Liver (tissue), 9 donors: ENCODE measurements around the gene UPK3A. TPM values are rescaled to one million over a fixed set of nuclear protein-coding genes. Genes with fewer than 3 reads are reported as not detected.
A peak's percentile ranks its signal among the peaks of the same experiment; 100 is the strongest.

Experiments
- DNase-seq: peaks from one replicate; pipeline ENCODE4 v3.0.0-alpha.2; 2017; ENCODE audit warnings: low spot score
- H3K27ac ChIP-seq, 2 donors: one replicate each; pipeline ENCODE4 v1.7.0; 2013; ENCODE audit warnings: inconsistent platforms in 2 of 2, low read length in 2 of 2, control low read depth in 1 of 2, low read depth in 1 of 2, mild to moderate bottlenecking in 1 of 2
- H3K27me3 ChIP-seq, 4 donors: one replicate each; pipeline versions ENCODE4 v1.6.1 to v1.7.0; 2013; ENCODE audit warnings: low read length in 3 of 4, inconsistent platforms in 1 of 4, mild to moderate bottlenecking in 1 of 4, moderate library complexity in 1 of 4; ENCODE audit not compliant: control insufficient read depth in 4 of 4, insufficient read depth in 4 of 4
- H3K36me3 ChIP-seq, 4 donors: one replicate each; pipeline versions ENCODE4 v1.6.1 to v1.7.0; 2013; ENCODE audit warnings: low read length in 3 of 4, mild to moderate bottlenecking in 3 of 4, low read depth in 1 of 4, moderate library complexity in 1 of 4; ENCODE audit not compliant: control insufficient read depth in 4 of 4, insufficient read depth in 3 of 4
- H3K4me1 ChIP-seq, 4 donors: one replicate each; pipeline versions ENCODE4 v1.6.1 to v1.7.0; 2013; ENCODE audit warnings: low read length in 3 of 4, mild to moderate bottlenecking in 3 of 4, moderate library complexity in 1 of 4; ENCODE audit not compliant: control insufficient read depth in 4 of 4, insufficient read depth in 4 of 4
- H3K4me3 ChIP-seq, 3 donors: one replicate each; pipeline versions ENCODE4 v1.6.1 to v1.7.0; 2013; ENCODE audit warnings: low read length in 3 of 3, control low read depth in 1 of 3, low read depth in 1 of 3, mild to moderate bottlenecking in 1 of 3
- H3K9ac ChIP-seq, 2 donors: one replicate each; pipeline ENCODE4 v1.7.0; 2013; ENCODE audit warnings: low read length in 2 of 2, mild to moderate bottlenecking in 2 of 2, moderate library complexity in 2 of 2, control low read depth in 1 of 2, low read depth in 1 of 2
- H3K9me3 ChIP-seq, 4 donors: one replicate each; pipeline versions ENCODE4 v1.6.1 to v1.7.0; 2013; ENCODE audit warnings: low read length in 3 of 4; ENCODE audit not compliant: control insufficient read depth in 4 of 4
- FOXA1 ChIP-seq: IDR thresholded peaks from 2 replicates; pipeline ENCODE4 v1.6.1; 2016; ENCODE audit warnings: antibody characterized with exemption
- FOXA2 ChIP-seq: IDR thresholded peaks from 2 replicates; pipeline ENCODE4 v1.6.1; 2016; ENCODE audit warnings: antibody characterized with exemption
- GABPA ChIP-seq, 2 donors: IDR thresholded peaks in 1 of 2; conservative IDR thresholded peaks in 1 of 2; 2 replicates each; pipeline ENCODE4 v1.6.1; 2016; ENCODE audit warnings: antibody characterized with exemption in 2 of 2, mild to moderate bottlenecking in 1 of 2, moderate library complexity in 1 of 2
- HNF4A ChIP-seq, 2 donors: conservative IDR thresholded peaks; 2 replicates each; pipeline ENCODE4 v1.6.1; 2016; ENCODE audit warnings: antibody characterized with exemption in 2 of 2, mild to moderate bottlenecking in 2 of 2
- JUND ChIP-seq, 2 donors: IDR thresholded peaks; 2 replicates each; pipeline ENCODE4 v1.6.1; 2016; ENCODE audit warnings: antibody characterized with exemption in 2 of 2
- NR2F2 ChIP-seq: IDR thresholded peaks from 2 replicates; pipeline ENCODE4 v1.6.1; 2016; ENCODE audit warnings: antibody characterized with exemption
- RAD21 ChIP-seq, 2 donors: IDR thresholded peaks; 2 replicates each; pipeline ENCODE4 v1.6.1; 2016; ENCODE audit warnings: antibody characterized with exemption in 2 of 2, mild to moderate bottlenecking in 2 of 2
- RXRA ChIP-seq, 2 donors: IDR thresholded peaks; 2 replicates each; pipeline ENCODE4 v1.6.1; 2017 to 2018; ENCODE audit warnings: antibody characterized with exemption in 2 of 2, mild to moderate bottlenecking in 1 of 2
- SP1 ChIP-seq: IDR thresholded peaks from 2 replicates; pipeline ENCODE4 v1.6.1; 2018; ENCODE audit warnings: antibody characterized with exemption, mild to moderate bottlenecking
- YY1 ChIP-seq: IDR thresholded peaks from 2 replicates; pipeline ENCODE4 v1.6.1; 2016; ENCODE audit warnings: antibody characterized with exemption, mild to moderate bottlenecking
- WGBS: extraction: QIAGEN DNeasy Blood & Tissue Kit; methylation state at CpG from one replicate; pipeline ENCODE4 v1.1.7; 2013; 5-methylcytosine and 5-hydroxymethylcytosine counted together
- polyA plus RNA-seq, 2 donors: library from polyadenylated mRNA; stranded (reverse) in 1 of 2; unstranded in 1 of 2; fragments of 200-250 nt in 1 of 2; fragments of >200 nt in 1 of 2; fragmentation: Nextera tagmentation in 1 of 2; extraction: Ambion mirVana in 1 of 2; gene quantifications; one replicate each; pipeline versions ENCODE4 v1.2.1 to v1.2.3, GENCODE V29; 2013 to 2015
- total RNA-seq, 2 donors: library from RNA; depleted of rRNA; stranded (reverse); fragments of >200 nt; gene quantifications; one replicate each; pipeline ENCODE4 v1.2.3, GENCODE V29; 2014
- TF ChIP-seq, protein P1 (sequence below): IDR thresholded peaks from 2 replicates; pipeline ENCODE4 v1.6.1; 2016; ENCODE audit warnings: antibody characterized with exemption
- TF ChIP-seq, protein P2 (sequence below): IDR thresholded peaks from 2 replicates; pipeline ENCODE4 v1.6.1; 2016; ENCODE audit warnings: antibody characterized with exemption
- TF ChIP-seq, protein P3 (sequence below): fragments of 150-350 bp; IDR thresholded peaks from 2 replicates; pipeline ENCODE4 v1.5.1; 2017; ENCODE audit warnings: improper control_type of control experiment, low read depth, low read length; ENCODE audit not compliant: missing input control
- donor health status: healthy.
- donor health status: healthy.
- donor health status: healthy.
- donor health status: healthy.
- donor health status: healthy.

Gene UPK3A
- total and polyA plus RNA-seq, 4 donors = 0.42 TPM; not detected in 3

DNA sequence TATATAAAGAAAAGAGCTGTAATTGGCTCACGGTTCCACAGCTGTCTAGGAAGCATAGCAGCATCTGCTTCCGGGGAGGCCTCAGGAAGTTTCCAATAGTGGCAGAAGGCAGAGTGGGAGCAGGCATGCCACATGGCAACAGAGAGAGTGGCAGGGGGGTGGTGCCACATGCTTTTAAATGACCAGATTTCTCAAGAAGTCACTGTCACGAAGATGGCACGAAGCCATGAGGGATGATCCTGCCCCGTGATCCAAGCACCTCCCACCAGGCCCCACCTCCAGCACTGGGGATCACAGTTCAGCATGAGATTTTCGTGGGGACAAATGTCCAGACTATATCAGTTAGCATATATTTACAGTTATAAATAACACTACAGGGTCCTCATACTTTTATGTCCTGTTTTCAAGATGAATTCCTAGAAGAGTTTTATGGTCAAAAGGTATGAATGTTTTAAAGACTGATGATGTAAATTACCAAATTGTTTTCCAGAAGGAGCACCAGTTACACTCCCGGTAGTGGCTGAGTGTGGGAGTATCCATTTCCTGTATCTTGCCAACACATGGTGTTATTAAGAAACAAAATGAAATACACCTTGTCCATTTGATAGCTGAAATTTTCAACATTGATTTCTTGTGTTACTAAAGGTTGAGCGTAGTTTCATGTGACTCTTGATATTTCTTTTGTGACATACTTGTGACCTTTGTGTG lies 44.2 kb downstream of the UPK3A start (continued):
- TF ChIP-seq, protein P1, sequence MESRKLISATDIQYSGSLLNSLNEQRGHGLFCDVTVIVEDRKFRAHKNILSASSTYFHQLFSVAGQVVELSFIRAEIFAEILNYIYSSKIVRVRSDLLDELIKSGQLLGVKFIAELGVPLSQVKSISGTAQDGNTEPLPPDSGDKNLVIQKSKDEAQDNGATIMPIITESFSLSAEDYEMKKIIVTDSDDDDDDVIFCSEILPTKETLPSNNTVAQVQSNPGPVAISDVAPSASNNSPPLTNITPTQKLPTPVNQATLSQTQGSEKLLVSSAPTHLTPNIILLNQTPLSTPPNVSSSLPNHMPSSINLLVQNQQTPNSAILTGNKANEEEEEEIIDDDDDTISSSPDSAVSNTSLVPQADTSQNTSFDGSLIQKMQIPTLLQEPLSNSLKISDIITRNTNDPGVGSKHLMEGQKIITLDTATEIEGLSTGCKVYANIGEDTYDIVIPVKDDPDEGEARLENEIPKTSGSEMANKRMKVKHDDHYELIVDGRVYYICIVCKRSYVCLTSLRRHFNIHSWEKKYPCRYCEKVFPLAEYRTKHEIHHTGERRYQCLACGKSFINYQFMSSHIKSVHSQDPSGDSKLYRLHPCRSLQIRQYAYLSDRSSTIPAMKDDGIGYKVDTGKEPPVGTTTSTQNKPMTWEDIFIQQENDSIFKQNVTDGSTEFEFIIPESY = no peak
- no peak for TF ChIP-seq FOXA2
- no peak for TF ChIP-seq FOXA1
- TF ChIP-seq GABPA (IDR thresholded peaks at IDR 0.05 in 1 of 2, conservative IDR thresholded peaks at IDR 0.05 in 1 of 2) = peak in 1 of 2 donors; percentile 71
- TF ChIP-seq, protein P2, sequence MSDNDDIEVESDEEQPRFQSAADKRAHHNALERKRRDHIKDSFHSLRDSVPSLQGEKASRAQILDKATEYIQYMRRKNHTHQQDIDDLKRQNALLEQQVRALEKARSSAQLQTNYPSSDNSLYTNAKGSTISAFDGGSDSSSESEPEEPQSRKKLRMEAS = peak; percentile 99
- TF ChIP-seq, protein P3, sequence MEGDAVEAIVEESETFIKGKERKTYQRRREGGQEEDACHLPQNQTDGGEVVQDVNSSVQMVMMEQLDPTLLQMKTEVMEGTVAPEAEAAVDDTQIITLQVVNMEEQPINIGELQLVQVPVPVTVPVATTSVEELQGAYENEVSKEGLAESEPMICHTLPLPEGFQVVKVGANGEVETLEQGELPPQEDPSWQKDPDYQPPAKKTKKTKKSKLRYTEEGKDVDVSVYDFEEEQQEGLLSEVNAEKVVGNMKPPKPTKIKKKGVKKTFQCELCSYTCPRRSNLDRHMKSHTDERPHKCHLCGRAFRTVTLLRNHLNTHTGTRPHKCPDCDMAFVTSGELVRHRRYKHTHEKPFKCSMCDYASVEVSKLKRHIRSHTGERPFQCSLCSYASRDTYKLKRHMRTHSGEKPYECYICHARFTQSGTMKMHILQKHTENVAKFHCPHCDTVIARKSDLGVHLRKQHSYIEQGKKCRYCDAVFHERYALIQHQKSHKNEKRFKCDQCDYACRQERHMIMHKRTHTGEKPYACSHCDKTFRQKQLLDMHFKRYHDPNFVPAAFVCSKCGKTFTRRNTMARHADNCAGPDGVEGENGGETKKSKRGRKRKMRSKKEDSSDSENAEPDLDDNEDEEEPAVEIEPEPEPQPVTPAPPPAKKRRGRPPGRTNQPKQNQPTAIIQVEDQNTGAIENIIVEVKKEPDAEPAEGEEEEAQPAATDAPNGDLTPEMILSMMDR = no peak
- TF ChIP-seq RAD21 (IDR thresholded peaks at IDR 0.05) = no peak

DNA sequence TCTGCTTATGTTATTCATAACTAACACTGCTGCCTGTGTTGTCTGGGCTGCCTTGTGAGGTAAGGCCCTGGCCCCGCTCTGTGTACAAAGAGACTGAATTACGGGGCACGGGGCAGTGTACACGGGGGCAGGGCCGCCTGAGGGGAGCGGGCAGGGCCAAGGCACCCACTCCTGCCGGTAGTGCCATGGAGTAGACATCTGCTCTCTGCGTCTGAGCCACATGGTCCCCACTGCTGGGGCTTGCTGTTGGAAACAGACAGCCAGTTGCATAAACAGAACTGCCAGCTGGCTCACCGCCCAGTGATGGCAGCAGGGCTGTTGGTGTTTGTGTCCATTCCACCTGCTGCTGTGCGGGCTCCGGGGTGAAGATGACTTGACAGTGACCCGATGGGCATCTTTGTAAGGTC lies 44.8 kb downstream of the UPK3A start:
- Histone ChIP-seq H3K27ac (peak overlapping the region; percentile 83 to 87), H3K9me3 (no peaks in the 10 kb centered on the region), H3K4me1 (peaks cover 2 to 12% (median 9%) of the 10 kb centered on the region in 4 donors), H3K4me3 (no peak overlapping the region), H3K9ac (no peak overlapping the region), H3K36me3 (peaks cover 0 to 4% (median 2%) of the 10 kb centered on the region in 4 donors), H3K27me3 (no peaks in the 10 kb centered on the region)
- 30% methylated on average over 12 of the region's 12 CpGs for WGBS
- TF ChIP-seq, protein P2 = peak; percentile 76
- TF ChIP-seq FOXA2 = no peak
- peak; percentile 79 for TF ChIP-seq YY1
- peak in 1 of 2 donors; percentile 68 for TF ChIP-seq RXRA (IDR thresholded peaks at IDR 0.05)
- TF ChIP-seq HNF4A (conservative IDR thresholded peaks at IDR 0.05) = peak in 1 of 2 donors; percentile 29
- DNase-seq = no peak

DNA sequence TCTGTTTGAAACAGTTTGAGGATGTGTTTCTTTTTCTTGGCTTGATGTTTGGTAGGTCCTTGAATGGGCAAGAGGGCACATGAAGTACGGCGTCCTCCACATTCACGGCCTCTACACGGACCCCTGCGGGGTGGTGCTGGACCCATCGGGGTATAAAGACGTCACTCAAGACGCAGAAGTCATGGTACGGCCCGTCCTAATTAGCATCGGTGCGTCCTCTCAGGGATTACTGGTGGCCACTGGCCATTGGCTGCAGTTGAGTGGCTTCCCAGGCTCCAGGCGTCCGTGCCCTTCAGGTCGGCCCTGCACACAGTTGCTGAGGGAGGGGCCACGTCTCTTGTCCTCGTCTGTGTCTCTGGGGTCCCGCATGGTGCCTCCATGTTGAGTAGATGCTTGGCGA lies 45.8 kb downstream of the UPK3A start:
- WGBS = 98% methylated on average over 19 of the region's 19 CpGs
- H3K36me3 ChIP-seq = peaks cover 0 to 4% (median 2%) of the 10 kb centered on the region in 4 donors
- no peak for DNase-seq

More for the DNA sequence above, 45.8 kb downstream of the UPK3A start:
- Histone ChIP-seq H3K27ac (no peak overlapping the region), H3K27me3 (no peaks in the 10 kb centered on the region), H3K9me3 (no peaks in the 10 kb centered on the region), H3K4me3 (no peak overlapping the region), H3K9ac (no peak overlapping the region), H3K4me1 (peaks cover 8 to 22% (median 15%) of the 10 kb centered on the region in 4 donors)
- TF ChIP-seq JUND (IDR thresholded peaks at IDR 0.05) (no peak), NR2F2 (no peak), RXRA (IDR thresholded peaks at IDR 0.05) (no peak), FOXA2 (no peak), SP1 (no peak)
